Measurements from ENCODE around the gene PNPO.

The PNPO gene

GRCh38 chr17:47968836-47969235 is 27.5 kb downstream of the PNPO start:
- H3K4me2 ChIP-seq (ENCODE audit: low read length), result no peak overlapping the region
- H3K9me3 ChIP-seq (ENCODE audit: low read length), result no peaks in the 10 kb centered on the region

GRCh38 chr17:47969930-47970724 is 28.8 kb downstream of the PNPO start:
- H2AFZ ChIP-seq (ENCODE audit: low read length), result peak overlapping the region; percentile 87
- no peak for TF ChIP-seq EZH2 (IDR thresholded peaks at IDR 0.05; ENCODE audit: borderline replicate concordance, low read length)
- no peak for TF ChIP-seq CTCF (IDR thresholded peaks at IDR 0.05; ENCODE audit: low read length)
- peaks cover 17% of the 10 kb centered on the region; the same call in 1 of the 2 replicates for H3K36me3 ChIP-seq (ENCODE audit: insufficient read depth, low read length)
- peak overlapping the region; percentile 54; the same call in 1 of the 2 replicates for H3K9ac ChIP-seq (ENCODE audit: low read length)
- H4K20me1 ChIP-seq (ENCODE audit: insufficient read depth, low read length), result no peaks in the 10 kb centered on the region
- no peaks in the 10 kb centered on the region for H3K27me3 ChIP-seq (ENCODE audit: insufficient read depth, low read length)
- peak overlapping the region; percentile 80 for H3K4me2 ChIP-seq (ENCODE audit: low read length)
- peaks cover 23% of the 10 kb centered on the region for H3K4me1 ChIP-seq (ENCODE audit: insufficient read depth, low read length, severe bottlenecking)
- H3K79me2 ChIP-seq (ENCODE audit: insufficient read depth, low read length), result no peaks in the 10 kb centered on the region
- no peaks in the 10 kb centered on the region for H3K9me3 ChIP-seq (ENCODE audit: low read length)
- no peaks in the 10 kb centered on the region for H3F3A ChIP-seq (ENCODE audit: insufficient read depth, low read length)
- H3K27ac ChIP-seq (ENCODE audit: low read depth, low read length, poor library complexity, severe bottlenecking), result no peak overlapping the region
- H3K9me2 ChIP-seq (ENCODE audit: low read depth, low read length), result no peaks in the 10 kb centered on the region
- H3K4me3 ChIP-seq (ENCODE audit: low read depth, low read length, poor library complexity, severe bottlenecking), result peak overlapping the region; percentile 53

More at GRCh38 chr17:47968836-47969235, 27.5 kb downstream of the PNPO start:
- H3K4me3 ChIP-seq (ENCODE audit: low read depth, low read length, poor library complexity, severe bottlenecking), result no peak overlapping the region
- H2AFZ ChIP-seq (ENCODE audit: low read length), result no peak overlapping the region
- no peaks in the 10 kb centered on the region for H3K9me2 ChIP-seq (ENCODE audit: low read depth, low read length)
- TF ChIP-seq CTCF (IDR thresholded peaks at IDR 0.05; ENCODE audit: low read length), result no peak
- TF ChIP-seq EZH2 (IDR thresholded peaks at IDR 0.05; ENCODE audit: borderline replicate concordance, low read length), result no peak
- H3K9ac ChIP-seq (ENCODE audit: low read length), result no peak overlapping the region
- H3K36me3 ChIP-seq (ENCODE audit: insufficient read depth, low read length), result peaks cover 6% of the 10 kb centered on the region; the same call in 1 of the 2 replicates
- no peaks in the 10 kb centered on the region for H3F3A ChIP-seq (ENCODE audit: insufficient read depth, low read length)
- no peaks in the 10 kb centered on the region for H3K27me3 ChIP-seq (ENCODE audit: insufficient read depth, low read length)
- H3K27ac ChIP-seq (ENCODE audit: low read depth, low read length, poor library complexity, severe bottlenecking), result no peak overlapping the region
- no peaks in the 10 kb centered on the region for H4K20me1 ChIP-seq (ENCODE audit: insufficient read depth, low read length)
- H3K79me2 ChIP-seq (ENCODE audit: insufficient read depth, low read length), result no peaks in the 10 kb centered on the region
- H3K4me1 ChIP-seq (ENCODE audit: insufficient read depth, low read length, severe bottlenecking), result peaks cover 23% of the 10 kb centered on the region

GRCh38 chr17:47970725-47971499 is 29.5 kb downstream of the PNPO start, which contains the start of gene CDK5RAP3:
Gene CDK5RAP3, plus strand, starts transcription at chr17:47971113. Its CDS starts 34 bp downstream, at chr17:47971147.
- H3K27ac ChIP-seq (ENCODE audit: low read depth, low read length, poor library complexity, severe bottlenecking), result peak within 1 kb of the TSS; percentile 6
- peak; percentile 93 for TF ChIP-seq CTCF (IDR thresholded peaks at IDR 0.05; ENCODE audit: low read length)
- TF ChIP-seq EZH2 (IDR thresholded peaks at IDR 0.05; ENCODE audit: borderline replicate concordance, low read length), result no peak
- peaks cover 23% of the 10 kb centered on the region for H3K4me1 ChIP-seq (ENCODE audit: insufficient read depth, low read length, severe bottlenecking)

More at GRCh38 chr17:47970725-47971499, 29.5 kb downstream of the PNPO start, which contains the start of gene CDK5RAP3:
- Histone ChIP-seq H3K9me2 (ENCODE audit: low read depth, low read length) (no peaks in the 10 kb centered on the region), H4K20me1 (ENCODE audit: insufficient read depth, low read length) (no peaks in the 10 kb centered on the region), H3K79me2 (ENCODE audit: insufficient read depth, low read length) (no peaks in the 10 kb centered on the region), H3F3A (ENCODE audit: insufficient read depth, low read length) (no peaks in the 10 kb centered on the region), H3K4me3 (ENCODE audit: low read depth, low read length, poor library complexity, severe bottlenecking) (peak within 1 kb of the TSS; percentile 71), H3K4me2 (ENCODE audit: low read length) (peak within 1 kb of the TSS; percentile 83), H2AFZ (ENCODE audit: low read length) (peak within 1 kb of the TSS; percentile 87), H3K9ac (ENCODE audit: low read length) (peak within 1 kb of the TSS; percentile 69), H3K9me3 (ENCODE audit: low read length) (no peaks in the 10 kb centered on the region), H3K36me3 (ENCODE audit: insufficient read depth, low read length) (peaks cover 25% of the 10 kb centered on the region; the same call in 1 of the 2 replicates), H3K27me3 (ENCODE audit: insufficient read depth, low read length) (no peaks in the 10 kb centered on the region)

All from OCI-LY1 (cell line).